Neural progenitor cell (in vitro differentiated cells): Measurements from ENCODE around the gene AEBP2. TPM values are rescaled to one million over a fixed set of nuclear protein-coding genes. Genes with fewer than 3 reads are reported as not detected.

Source experiments
- DNase-seq: peaks from one replicate; pipeline ENCODE4 v3.0.0-alpha.2; 2016; ENCODE audit warnings: low spot score
- H2AFZ ChIP-seq: fragments of 200-600 bp; sonication (generic); replicated peaks from 2 replicates; pipeline ENCODE4 v1.6.1; 2016; ENCODE audit warnings: antibody characterized with exemption
- H3F3A ChIP-seq: fragments of 200-600 bp; sonication (generic); 2 replicates; pipeline ENCODE4 v1.6.1; 2016; ENCODE audit warnings: antibody characterized with exemption, low read depth
- H3K27ac ChIP-seq: fragments of 200-600 bp; sonication (generic); 2 replicates; pipeline ENCODE4 v1.5.1; 2016; ENCODE audit warnings: mild to moderate bottlenecking
- H3K27me3 ChIP-seq: fragments of 200-600 bp; sonication (generic); 2 replicates; pipeline ENCODE4 v1.6.1; 2016; ENCODE audit warnings: mild to moderate bottlenecking, moderate library complexity
- H3K36me3 ChIP-seq: fragments of 200-600 bp; sonication (generic); 2 replicates; pipeline ENCODE4 v1.5.1; 2016
- H3K4me1 ChIP-seq: fragments of 200-600 bp; sonication (generic); 2 replicates; pipeline ENCODE4 v1.6.1; 2016; ENCODE audit warnings: mixed run types
- H3K4me2 ChIP-seq: fragments of 200-600 bp; sonication (generic); 2 replicates; pipeline ENCODE4 v1.6.1; 2016
- H3K4me3 ChIP-seq: fragments of 200-600 bp; sonication (generic); 2 replicates; pipeline ENCODE4 v1.5.1; 2016
- H3K79me2 ChIP-seq: fragments of 200-600 bp; sonication (generic); 2 replicates; pipeline ENCODE4 v1.6.1; 2016; ENCODE audit warnings: low read depth
- H3K9ac ChIP-seq: fragments of 200-600 bp; sonication (generic); 2 replicates; pipeline ENCODE4 v1.6.1; 2016
- H3K9me3 ChIP-seq: fragments of 200-600 bp; sonication (generic); 2 replicates; pipeline ENCODE4 v1.5.1; 2016; ENCODE audit warnings: low read depth
- H4K20me1 ChIP-seq: fragments of 200-600 bp; sonication (generic); 2 replicates; pipeline ENCODE4 v1.6.1; 2016; ENCODE audit warnings: low read depth
- H3K27ac Mint-ChIP-seq: 3 replicates; pipeline ENCODE4 v1.8.0; 2021; ENCODE audit warnings: mixed read lengths
- H3K27me3 Mint-ChIP-seq: 2 replicates; pipeline ENCODE4 v1.8.0; 2022; ENCODE audit warnings: low read depth, mild to moderate bottlenecking, inconsistent platforms, moderate library complexity, mixed read lengths; ENCODE audit not compliant: insufficient read depth
- H3K36me3 Mint-ChIP-seq: 3 replicates; pipeline ENCODE4 v1.8.0; 2021; ENCODE audit warnings: mixed read lengths
- H3K4me1 Mint-ChIP-seq: 3 replicates; pipeline ENCODE4 v1.8.0; 2021; ENCODE audit warnings: mixed read lengths
- H3K4me3 Mint-ChIP-seq: 3 replicates; pipeline ENCODE4 v1.8.0; 2021; ENCODE audit warnings: mild to moderate bottlenecking, moderate library complexity, mixed read lengths
- H3K9me3 Mint-ChIP-seq: 3 replicates; pipeline ENCODE4 v1.8.0; 2020; ENCODE audit warnings: mixed read lengths
- EZH2 ChIP-seq: fragments of 200-600 bp; sonication (generic); IDR thresholded peaks from 2 replicates; pipeline ENCODE4 v1.6.1; 2017; ENCODE audit warnings: antibody characterized with exemption, mild to moderate bottlenecking, moderate library complexity
- EZH2phosphoT487 ChIP-seq: fragments of 200-600 bp; sonication (generic); IDR thresholded peaks from 2 replicates; pipeline ENCODE4 v1.6.1; 2017; ENCODE audit warnings: antibody characterized with exemption
- total RNA-seq: library from RNA; depleted of rRNA; stranded (reverse); fragments of >200 nt; gene quantifications from 2 replicates; pipeline ENCODE4 v1.2.3, GENCODE V29; 2015; ENCODE audit warnings: low replicate concordance
- TF ChIP-seq, protein P1 (sequence below): fragments of 200-600 bp; sonication (generic); IDR thresholded peaks from 2 replicates; pipeline ENCODE4 v1.5.1; 2017; ENCODE audit warnings: antibody characterized with exemption, mild to moderate bottlenecking

AEBP2 gene
- total RNA-seq, 1 donor from 2014 or later: 34.0 TPM

DNA sequence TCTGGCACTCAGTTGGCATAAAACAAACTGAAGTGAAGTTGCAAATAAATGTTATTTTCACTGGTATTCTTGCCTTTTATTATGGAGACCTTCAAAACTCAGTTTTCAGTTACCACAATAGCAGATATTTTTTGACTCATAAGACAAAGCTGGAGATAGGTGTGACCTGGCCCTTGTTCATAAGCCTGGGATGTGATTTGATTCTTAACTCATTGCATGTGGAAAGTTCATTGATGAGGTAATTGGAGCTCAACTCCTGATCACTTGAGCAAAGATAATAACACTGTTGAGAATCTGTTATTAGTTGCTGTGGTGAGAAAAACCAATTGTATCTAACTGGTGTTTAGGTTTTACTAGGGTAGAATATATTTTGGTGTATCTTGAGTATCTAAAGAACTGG lies 105.1 kb downstream of the AEBP2 start:
- H4K20me1 ChIP-seq: no peaks in the 10 kb centered on the region
- H3K9ac ChIP-seq: no peak overlapping the region
- no peak overlapping the region for H3K4me3 Mint-ChIP-seq
- H3K36me3 Mint-ChIP-seq: peaks cover 2% of the 10 kb centered on the region
- no peak for DNase-seq
- H2AFZ ChIP-seq: no peak overlapping the region
- no peak overlapping the region for H3K4me3 ChIP-seq
- peaks cover 11% of the 10 kb centered on the region for H3K4me1 ChIP-seq
- no peaks in the 10 kb centered on the region for H3K9me3 ChIP-seq
- peaks cover 32% of the 10 kb centered on the region for H3K4me1 Mint-ChIP-seq
- no peaks in the 10 kb centered on the region for H3K79me2 ChIP-seq
- H3K27me3 Mint-ChIP-seq: no peaks in the 10 kb centered on the region
- H3K27ac ChIP-seq: no peak overlapping the region
- no peak overlapping the region for H3K4me2 ChIP-seq
- no peaks in the 10 kb centered on the region for H3K27me3 ChIP-seq
- TF ChIP-seq EZH2: no peak
- TF ChIP-seq EZH2phosphoT487: no peak
- TF ChIP-seq, protein P1, sequence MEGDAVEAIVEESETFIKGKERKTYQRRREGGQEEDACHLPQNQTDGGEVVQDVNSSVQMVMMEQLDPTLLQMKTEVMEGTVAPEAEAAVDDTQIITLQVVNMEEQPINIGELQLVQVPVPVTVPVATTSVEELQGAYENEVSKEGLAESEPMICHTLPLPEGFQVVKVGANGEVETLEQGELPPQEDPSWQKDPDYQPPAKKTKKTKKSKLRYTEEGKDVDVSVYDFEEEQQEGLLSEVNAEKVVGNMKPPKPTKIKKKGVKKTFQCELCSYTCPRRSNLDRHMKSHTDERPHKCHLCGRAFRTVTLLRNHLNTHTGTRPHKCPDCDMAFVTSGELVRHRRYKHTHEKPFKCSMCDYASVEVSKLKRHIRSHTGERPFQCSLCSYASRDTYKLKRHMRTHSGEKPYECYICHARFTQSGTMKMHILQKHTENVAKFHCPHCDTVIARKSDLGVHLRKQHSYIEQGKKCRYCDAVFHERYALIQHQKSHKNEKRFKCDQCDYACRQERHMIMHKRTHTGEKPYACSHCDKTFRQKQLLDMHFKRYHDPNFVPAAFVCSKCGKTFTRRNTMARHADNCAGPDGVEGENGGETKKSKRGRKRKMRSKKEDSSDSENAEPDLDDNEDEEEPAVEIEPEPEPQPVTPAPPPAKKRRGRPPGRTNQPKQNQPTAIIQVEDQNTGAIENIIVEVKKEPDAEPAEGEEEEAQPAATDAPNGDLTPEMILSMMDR: no peak
- no peaks in the 10 kb centered on the region for H3K36me3 ChIP-seq
- no peak overlapping the region for H3K27ac Mint-ChIP-seq
- no peaks in the 10 kb centered on the region for H3K9me3 Mint-ChIP-seq
- no peaks in the 10 kb centered on the region for H3F3A ChIP-seq

DNA sequence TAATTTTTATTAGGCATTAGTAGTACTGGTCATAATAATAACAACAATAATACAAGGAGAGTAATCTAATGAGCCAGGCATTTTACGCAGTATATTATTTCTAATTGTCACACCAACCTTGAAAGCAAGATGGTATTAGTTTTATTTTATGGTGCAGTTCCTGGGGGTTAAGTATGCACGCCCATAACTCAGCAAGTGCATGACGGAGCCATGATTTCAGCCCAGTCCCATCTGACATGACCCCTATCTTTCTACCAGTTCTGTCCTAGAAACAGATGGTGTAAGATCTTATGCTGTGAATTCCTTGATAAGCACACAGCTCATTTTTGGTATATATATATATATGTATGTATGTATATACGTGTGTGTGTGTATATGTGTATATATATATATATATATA lies 106.0 kb downstream of the AEBP2 start:
- Mint-ChIP-seq H3K4me1 (peaks cover 28% of the 10 kb centered on the region), H3K4me3 (no peak overlapping the region), H3K27ac (no peak overlapping the region), H3K27me3 (no peaks in the 10 kb centered on the region), H3K36me3 (peaks cover 2% of the 10 kb centered on the region), H3K9me3 (no peaks in the 10 kb centered on the region)
- Histone ChIP-seq H3K4me2 (no peak overlapping the region), H3K9me3 (no peaks in the 10 kb centered on the region), H3K27me3 (no peaks in the 10 kb centered on the region), H3K4me3 (no peak overlapping the region), H3K9ac (no peak overlapping the region), H3K27ac (no peak overlapping the region), H2AFZ (no peak overlapping the region), H3K36me3 (no peaks in the 10 kb centered on the region), H4K20me1 (no peaks in the 10 kb centered on the region), H3K4me1 (peaks cover 2% of the 10 kb centered on the region), H3F3A (no peaks in the 10 kb centered on the region), H3K79me2 (no peaks in the 10 kb centered on the region)
- DNase-seq: no peak
- TF ChIP-seq, protein P1: no peak
- TF ChIP-seq EZH2phosphoT487 (no peak), EZH2 (no peak)

DNA sequence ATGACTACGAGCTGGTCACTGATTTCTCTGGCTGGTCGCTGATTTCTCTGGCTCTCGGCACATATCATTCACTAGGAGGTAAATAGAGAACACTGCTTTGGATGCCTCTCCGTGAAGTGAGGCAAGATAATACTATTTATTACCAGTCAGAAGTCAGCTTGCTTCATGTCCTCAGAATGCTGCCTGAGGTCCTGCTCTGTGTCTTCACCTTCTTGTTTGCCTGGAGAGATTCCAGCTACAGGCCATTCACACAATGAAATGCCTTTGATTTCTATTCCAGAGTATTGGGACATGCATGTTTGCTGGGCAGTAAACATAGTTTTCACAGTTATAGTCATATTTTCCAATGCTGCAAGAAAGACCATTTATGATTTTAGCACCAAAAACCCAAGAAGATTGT lies 106.7 kb downstream of the AEBP2 start:
- no peak for DNase-seq

More for the DNA sequence above, 106.7 kb downstream of the AEBP2 start:
- H2AFZ ChIP-seq: no peak overlapping the region
- TF ChIP-seq EZH2phosphoT487 (no peak), EZH2 (no peak)
- TF ChIP-seq, protein P1: no peak
- no peak overlapping the region for H3K27ac Mint-ChIP-seq
- H3K9me3 ChIP-seq: no peaks in the 10 kb centered on the region
- H3K36me3 Mint-ChIP-seq: peaks cover 2% of the 10 kb centered on the region
- H3K4me1 Mint-ChIP-seq: peaks cover 28% of the 10 kb centered on the region
- no peaks in the 10 kb centered on the region for H3K9me3 Mint-ChIP-seq
- no peaks in the 10 kb centered on the region for H3K79me2 ChIP-seq
- no peaks in the 10 kb centered on the region for H4K20me1 ChIP-seq
- no peaks in the 10 kb centered on the region for H3K27me3 ChIP-seq
- no peaks in the 10 kb centered on the region for H3K4me1 ChIP-seq
- no peaks in the 10 kb centered on the region for H3K27me3 Mint-ChIP-seq
- no peak overlapping the region for H3K4me3 Mint-ChIP-seq
- no peaks in the 10 kb centered on the region for H3K36me3 ChIP-seq
- H3K27ac ChIP-seq: no peak overlapping the region
- H3K4me2 ChIP-seq: no peak overlapping the region
- H3K9ac ChIP-seq: no peak overlapping the region
- H3K4me3 ChIP-seq: no peak overlapping the region
- H3F3A ChIP-seq: no peaks in the 10 kb centered on the region
